ENCODE results near the gene NCOA1. TPM values are rescaled to one million over a fixed set of nuclear protein-coding genes. Genes with fewer than 3 reads are reported as not detected.
"Not testable (repeated sequence)": the region's sequence is repeated elsewhere in the genome, so short reads cannot be mapped to it uniquely, and the experiment has no call there.

NCOA1 gene
- total RNA-seq, 1 donor from 2014 or later: 46.9 TPM

GRCh38 chr2:24568551-24568950 lies 77.5 kb downstream of the NCOA1 start:
- no peak overlapping the region for H3K4me3 ChIP-seq
- ATAC-seq: no peak
- H3K4me1 ChIP-seq: peaks cover 14% of the 10 kb centered on the region
- H3K27me3 ChIP-seq: no peaks in the 10 kb centered on the region
- H3K9me3 ChIP-seq: no peaks in the 10 kb centered on the region
- no peak for DNase-seq
- TF ChIP-seq, protein P1, sequence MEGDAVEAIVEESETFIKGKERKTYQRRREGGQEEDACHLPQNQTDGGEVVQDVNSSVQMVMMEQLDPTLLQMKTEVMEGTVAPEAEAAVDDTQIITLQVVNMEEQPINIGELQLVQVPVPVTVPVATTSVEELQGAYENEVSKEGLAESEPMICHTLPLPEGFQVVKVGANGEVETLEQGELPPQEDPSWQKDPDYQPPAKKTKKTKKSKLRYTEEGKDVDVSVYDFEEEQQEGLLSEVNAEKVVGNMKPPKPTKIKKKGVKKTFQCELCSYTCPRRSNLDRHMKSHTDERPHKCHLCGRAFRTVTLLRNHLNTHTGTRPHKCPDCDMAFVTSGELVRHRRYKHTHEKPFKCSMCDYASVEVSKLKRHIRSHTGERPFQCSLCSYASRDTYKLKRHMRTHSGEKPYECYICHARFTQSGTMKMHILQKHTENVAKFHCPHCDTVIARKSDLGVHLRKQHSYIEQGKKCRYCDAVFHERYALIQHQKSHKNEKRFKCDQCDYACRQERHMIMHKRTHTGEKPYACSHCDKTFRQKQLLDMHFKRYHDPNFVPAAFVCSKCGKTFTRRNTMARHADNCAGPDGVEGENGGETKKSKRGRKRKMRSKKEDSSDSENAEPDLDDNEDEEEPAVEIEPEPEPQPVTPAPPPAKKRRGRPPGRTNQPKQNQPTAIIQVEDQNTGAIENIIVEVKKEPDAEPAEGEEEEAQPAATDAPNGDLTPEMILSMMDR (IDR thresholded peaks at IDR 0.05): no peak
- H3K27ac ChIP-seq: no peak overlapping the region
- no peaks in the 10 kb centered on the region for H3K36me3 ChIP-seq
- intact Hi-C loops (cut with DNase I): no loop called here

DNA sequence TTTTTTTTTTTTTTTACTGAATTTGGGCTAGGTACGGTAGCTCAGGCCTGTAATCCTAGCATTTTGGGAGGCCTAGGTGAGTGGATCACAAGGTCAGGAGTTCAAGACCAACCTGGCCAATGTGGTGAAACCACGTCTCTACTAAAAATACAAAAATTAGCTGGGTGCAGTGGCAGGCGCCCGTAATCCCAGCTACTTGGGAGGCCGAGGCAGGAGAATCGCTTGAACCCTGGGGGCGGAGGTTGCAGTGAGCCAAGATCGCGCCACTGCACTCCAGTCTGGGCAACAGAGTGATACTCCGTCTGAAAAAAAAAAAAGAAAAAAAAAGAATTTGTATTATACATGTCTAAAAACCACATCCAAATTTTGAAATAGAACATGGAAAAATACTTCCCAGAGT lies 78.5 kb downstream of the NCOA1 start:
- H3K9me3 ChIP-seq; intact Hi-C loops (cut with DNase I): not testable (repeated sequence)

GRCh38 chr2:24570225-24570624 lies 79.2 kb downstream of the NCOA1 start:
- TF ChIP-seq, protein P1 (IDR thresholded peaks at IDR 0.05): no peak
- no peak for ATAC-seq

More for the DNA sequence above, 78.5 kb downstream of the NCOA1 start:
- H3K36me3 ChIP-seq, H3K27me3 ChIP-seq, H3K27ac ChIP-seq, ATAC-seq, DNase-seq, H3K4me3 ChIP-seq: not testable (repeated sequence)
- H3K4me1 ChIP-seq: peaks cover 14% of the 10 kb centered on the region

DNA sequence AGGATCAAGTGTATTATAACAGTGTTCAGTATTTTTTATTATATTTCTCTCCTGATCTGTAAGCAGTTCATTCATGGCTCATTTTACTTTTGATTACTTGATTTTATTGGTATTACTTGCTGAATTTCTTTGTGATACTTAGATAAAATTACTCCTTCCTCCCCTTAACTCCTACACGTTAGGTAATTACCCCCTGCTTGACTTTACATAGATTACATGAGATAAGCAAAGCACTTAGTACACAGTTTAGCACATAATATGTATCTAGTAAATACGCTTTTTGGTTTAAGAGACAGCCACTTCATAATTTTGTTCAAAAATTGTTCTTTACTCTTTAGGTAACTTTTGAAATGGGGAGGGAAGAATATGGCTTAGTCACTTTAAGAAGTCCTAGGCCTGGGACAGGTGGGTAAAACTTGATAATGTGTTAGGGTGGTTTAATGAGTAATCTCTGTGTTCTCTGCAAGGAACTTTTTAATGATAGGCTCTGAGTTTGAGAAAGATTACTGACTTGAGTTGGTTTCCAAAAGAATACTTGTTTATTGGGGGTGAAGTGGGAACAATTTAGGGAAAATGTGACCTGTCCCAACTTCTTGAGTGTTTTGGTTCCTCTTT lies 80.9 kb downstream of the NCOA1 start:
- TF ChIP-seq, protein P1 (IDR thresholded peaks at IDR 0.05): no peak
- DNase-seq: no peak
- ATAC-seq: no peak
- H3K9me3 ChIP-seq: no peaks in the 10 kb centered on the region
- no peak overlapping the region for H3K27ac ChIP-seq
- H3K27me3 ChIP-seq: no peaks in the 10 kb centered on the region
- H3K4me1 ChIP-seq: peaks cover 14% of the 10 kb centered on the region
- H3K4me3 ChIP-seq: no peak overlapping the region
- intact Hi-C loops (cut with DNase I): no loop called here
- no peaks in the 10 kb centered on the region for H3K36me3 ChIP-seq

More at GRCh38 chr2:24570225-24570624, 79.2 kb downstream of the NCOA1 start:
- no peak for DNase-seq
- Histone ChIP-seq H3K4me1 (peaks cover 14% of the 10 kb centered on the region), H3K4me3 (no peak overlapping the region), H3K9me3 (no peaks in the 10 kb centered on the region), H3K36me3 (no peaks in the 10 kb centered on the region), H3K27ac (no peak overlapping the region), H3K27me3 (no peaks in the 10 kb centered on the region)
- intact Hi-C loops (cut with DNase I): no loop called here

DNA sequence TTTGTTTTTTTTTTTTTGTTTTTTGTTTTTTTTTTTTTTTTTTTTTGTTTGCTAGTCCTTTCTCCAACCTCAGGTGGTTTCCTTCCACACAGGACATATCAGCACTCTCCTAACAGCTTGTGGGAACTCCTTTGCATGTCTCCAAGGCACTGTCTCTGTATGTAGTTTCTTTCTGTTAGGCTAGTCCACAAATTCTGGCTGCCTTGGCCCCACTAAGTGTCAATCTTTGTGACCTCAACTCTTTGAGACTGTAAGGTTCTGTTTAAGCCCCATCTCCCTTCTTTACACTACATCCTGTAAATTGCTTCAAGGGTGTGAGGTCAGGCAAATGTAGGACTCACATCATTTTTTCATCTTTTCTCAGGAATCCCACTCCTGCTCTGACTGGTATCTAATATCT lies 85.1 kb downstream of the NCOA1 start:
- TF ChIP-seq, protein P1 (IDR thresholded peaks at IDR 0.05): no peak
- no peak for ATAC-seq
- Histone ChIP-seq H3K9me3 (no peaks in the 10 kb centered on the region), H3K27ac (no peak overlapping the region), H3K27me3 (no peaks in the 10 kb centered on the region), H3K36me3 (no peaks in the 10 kb centered on the region), H3K4me1 (no peaks in the 10 kb centered on the region), H3K4me3 (no peak overlapping the region)
- no peak for DNase-seq
- intact Hi-C loops (cut with DNase I): no loop called here

- H3K4me3 ChIP-seq: no peak overlapping the region
- intact Hi-C loops (cut with DNase I): no loop called here
- H3K27ac ChIP-seq: no peak overlapping the region
- ATAC-seq: no peak
- no peaks in the 10 kb centered on the region for H3K4me1 ChIP-seq
- DNase-seq: no peak
- H3K36me3 ChIP-seq: no peaks in the 10 kb centered on the region
- no peaks in the 10 kb centered on the region for H3K9me3 ChIP-seq
- TF ChIP-seq, protein P1 (IDR thresholded peaks at IDR 0.05): no peak
- no peaks in the 10 kb centered on the region for H3K27me3 ChIP-seq
These were observed 85.6 kb downstream of the NCOA1 start for GRCh38 chr2:24576617-24577016.
